Adrenal gland (tissue), 12 donors: ENCODE data around the gene CD151. TPM values are rescaled to one million over a fixed set of nuclear protein-coding genes. Genes with fewer than 3 reads are reported as not detected.

Experiments
- DNase-seq, 7 donors: peaks; one replicate each; pipeline ENCODE4 v3.0.0-alpha.2; 2019 to 2020
- H3K27ac ChIP-seq, 5 donors: fragments of 200-600 bp; sonication (generic) in 4 of 5; 1 replicate in 3 of 5; 2 replicates in 2 of 5; pipeline versions ENCODE4 v1.5.1 to v1.8.0; 2016 to 2020; ENCODE audit warnings: mild to moderate bottlenecking in 1 of 5
- H3K27me3 ChIP-seq: fragments of 200-600 bp; 2 replicates; pipeline ENCODE4 v1.8.0; 2021
- H3K36me3 ChIP-seq, 2 donors: fragments of 200-600 bp; replicated peaks in 1 of 2; 1 replicate in 1 of 2; 2 replicates in 1 of 2; pipeline versions ENCODE4 v1.5.1 to v1.8.0; 2018 to 2022
- H3K4me1 ChIP-seq, 2 donors: fragments of 200-600 bp; replicated peaks in 1 of 2; 1 replicate in 1 of 2; 2 replicates in 1 of 2; pipeline versions ENCODE4 v1.5.1 to v1.8.0; 2018 to 2021
- H3K4me3 ChIP-seq, 4 donors: fragments of 200-600 bp; sonication (generic) in 3 of 4; one replicate each; pipeline ENCODE4 v1.5.1; 2016 to 2018
- H3K9me3 ChIP-seq, 3 donors: fragments of 200-600 bp; sonication (generic) in 1 of 3; replicated peaks in 1 of 3; 1 replicate in 2 of 3; 2 replicates in 1 of 3; pipeline versions ENCODE4 v1.5.1 to v1.8.0; 2016 to 2021
- CTCF ChIP-seq, 6 experiments: fragments of 450-650 bp in 4 of 6; fragments of 200-600 bp in 2 of 6; sonication (generic) in 1 of 6; IDR thresholded peaks; 1 replicate in 5 of 6; 2 replicates in 1 of 6; pipeline versions ENCODE4 v1.5.1 to v1.8.0; 2016 to 2021; ENCODE audit warnings: antibody characterized with exemption in 6 of 6, mild to moderate bottlenecking in 2 of 6, moderate library complexity in 1 of 6
- POLR2A ChIP-seq, 2 donors: fragments of 450-650 bp; IDR thresholded peaks; one replicate each; pipeline ENCODE4 v1.6.1; 2017; ENCODE audit warnings: antibody characterized with exemption in 2 of 2, mild to moderate bottlenecking in 2 of 2, moderate library complexity in 1 of 2
- WGBS, 4 donors: extraction: QIAGEN DNeasy Blood & Tissue Kit in 2 of 4; methylation state at CpG; one replicate each; pipeline versions ENCODE4 v1.1.5 to v1.1.7; 2013 to 2017; 5-methylcytosine and 5-hydroxymethylcytosine counted together
- intact Hi-C, 2 donors: fragments of 100-400 bp; cut with DNase I; formaldehyde crosslinking; loops; one replicate each; pipeline versions ENCODE4 v1.14.1 to v1.15.0; 2022 to 2023
- polyA plus RNA-seq, 3 donors: library from polyadenylated mRNA; stranded (reverse); fragments of 200-250 nt in 2 of 3; fragments of 350-450 nt in 1 of 3; fragmentation: Illumina TruSeq in 1 of 3; extraction: RNeasy Lipid Tissue Mini Kit (QIAGEN cat#74804) in 1 of 3; gene quantifications; one replicate each; pipeline ENCODE4 v1.2.3, GENCODE V29; 2013 to 2014
- total RNA-seq, 9 donors: library from RNA; depleted of rRNA in 4 of 9; stranded (reverse); fragments of >200 nt in 4 of 9; fragments of 120-200 nt in 1 of 9; fragmentation: NEBNext Ultra II Directional in 1 of 9; extraction: Animal tissue kit (Norgen Biotek cat#: 25700) in 1 of 9; gene quantifications; one replicate each; pipeline versions ENCODE4 v1.1.0 to v1.2.4, GENCODE V29; 2013 to 2023
- donor health status: healthy with polysubstance abuse.
- donor health status: Bipolar disorder and iron deficiency.
- donor health status: DM: yes; HTN: yes; CAD: no.
- donor health status: DM: no; HTN: no; CAD: no.
- donor health status: DM: no; HTN: no; CAD: no.
- donor health status: DM: yes; HTN: yes; CAD: no.

The CD151 gene
- total and polyA plus RNA-seq, 12 donors = 111 to 387 (median 285) TPM

DNA sequence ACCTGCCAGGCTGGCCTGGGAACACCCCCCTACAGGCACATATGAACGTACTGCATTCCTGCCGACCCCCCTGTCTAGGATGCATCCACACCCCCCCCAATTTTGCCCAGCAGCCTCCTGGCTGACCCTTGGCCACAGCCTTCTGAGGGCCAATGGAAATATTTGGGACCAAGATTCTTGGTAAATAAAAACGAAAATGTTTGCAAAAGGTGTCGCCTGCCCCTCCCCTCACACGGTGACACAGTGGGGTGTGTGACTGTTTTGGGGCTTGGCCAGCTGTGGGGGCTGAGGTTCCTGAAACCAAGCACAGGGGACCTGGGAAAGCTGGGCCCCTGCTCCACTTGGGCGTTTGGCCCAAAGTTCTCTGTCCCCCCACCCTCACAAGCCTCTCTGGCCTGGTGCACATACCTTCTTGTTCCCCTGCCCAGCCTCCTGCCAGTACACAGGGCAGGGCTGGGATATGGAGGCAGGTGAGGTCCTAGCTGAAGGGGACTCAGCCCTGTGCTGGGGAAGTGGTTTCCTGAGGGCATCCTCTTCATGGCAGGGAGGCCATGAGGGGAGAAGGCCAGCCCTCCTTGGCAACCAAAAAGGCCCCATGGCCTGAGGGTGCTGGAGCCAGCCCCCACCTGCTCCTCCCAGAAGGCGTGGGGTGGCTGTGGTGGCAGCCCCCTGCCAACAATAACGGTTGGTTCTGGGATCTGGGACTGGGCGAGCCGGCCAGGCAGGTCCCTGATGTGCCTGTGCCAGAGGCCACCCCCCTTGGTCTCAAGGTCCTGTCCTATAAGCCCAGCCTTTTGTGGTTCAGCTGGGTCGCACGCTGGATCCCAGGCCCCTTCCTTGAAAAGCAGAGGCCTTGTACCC is 7.2 kb upstream of the CD151 start:
- intact Hi-C loops = no loop called here
- no peak for DNase-seq
- no peak overlapping the region for H3K27ac ChIP-seq

DNA sequence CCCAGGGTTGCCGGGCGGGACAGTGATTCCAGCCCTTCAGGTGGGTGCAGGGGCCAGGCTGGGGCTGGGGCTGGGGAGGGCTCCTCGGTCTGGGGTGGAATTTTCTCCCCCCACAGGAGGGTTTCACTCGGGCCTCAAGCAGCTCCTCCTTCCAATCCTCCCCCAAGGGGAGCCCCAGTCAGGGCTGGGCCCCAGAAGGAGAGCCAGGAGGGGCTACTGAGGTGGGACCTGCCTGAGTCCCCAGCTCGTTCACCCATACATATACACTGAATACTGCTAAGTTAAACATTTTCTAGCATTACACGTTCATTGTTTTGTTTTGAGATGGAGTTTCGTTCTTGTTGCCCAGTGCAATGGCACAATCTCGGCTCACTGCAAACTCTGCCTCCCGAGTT is 6.5 kb upstream of the CD151 start:
- intact Hi-C loops = no loop called here
- no peak for DNase-seq
- H3K27ac ChIP-seq = no peak overlapping the region
- 76 to 85% (median 83%) methylated on average over 6 to 9 of the region's 9 CpGs for WGBS, 4 donors
- no peaks in the 10 kb centered on the region for H3K27me3 ChIP-seq
- H3K9me3 ChIP-seq = no peaks in the 10 kb centered on the region
- H3K4me1 ChIP-seq = peaks cover 36 to 65% of the 10 kb centered on the region in 2 donors
- H3K4me3 ChIP-seq = peak overlapping the region in 1 of 4 donors; percentile 54
- H3K36me3 ChIP-seq = peaks cover 0 to 28% of the 10 kb centered on the region in 2 donors
- TF ChIP-seq POLR2A (IDR thresholded peaks at IDR 0.05) (no peak), CTCF (IDR thresholded peaks at IDR 0.05) (no peak)

More for the DNA sequence above, 7.2 kb upstream of the CD151 start:
- Histone ChIP-seq H3K4me1 (peaks cover 41 to 65% of the 10 kb centered on the region in 2 donors), H3K36me3 (peaks cover 0 to 28% of the 10 kb centered on the region in 2 donors), H3K27me3 (no peaks in the 10 kb centered on the region), H3K9me3 (no peaks in the 10 kb centered on the region), H3K4me3 (no peak overlapping the region)
- 61 to 76% (median 69%) methylated on average over 8 to 12 of the region's 12 CpGs for WGBS, 4 donors
- TF ChIP-seq CTCF (IDR thresholded peaks at IDR 0.05) = no peak
- no peak for TF ChIP-seq POLR2A (IDR thresholded peaks at IDR 0.05)

DNA sequence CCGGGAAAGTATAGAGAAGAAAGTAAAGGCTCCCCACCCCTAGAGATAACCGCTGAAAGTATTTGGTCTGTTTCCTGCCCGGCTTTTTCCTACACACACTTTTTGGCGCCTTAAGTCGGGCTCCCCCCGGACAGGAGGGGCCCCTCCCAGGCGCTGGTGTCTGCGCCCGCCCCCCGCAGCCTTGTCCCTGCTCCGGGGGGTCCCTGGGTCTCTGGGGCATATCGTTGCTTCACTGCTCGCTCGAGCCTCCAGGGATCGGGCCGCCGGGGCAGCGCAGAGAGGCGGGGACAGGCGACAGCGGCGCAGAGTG is 6.0 kb upstream of the CD151 start:
- no peaks in the 10 kb centered on the region for H3K9me3 ChIP-seq
- peak overlapping the region in 2 of 4 donors; percentile 26 to 54 for H3K4me3 ChIP-seq
- peaks cover 36 to 64% of the 10 kb centered on the region in 2 donors for H3K4me1 ChIP-seq
- WGBS, 4 donors = 5 to 13% (median 6%) methylated on average over 6 to 22 of the region's 22 CpGs
- intact Hi-C loops = no loop called here
- DNase-seq = no peak
- TF ChIP-seq CTCF (IDR thresholded peaks at IDR 0.05) (no peak), POLR2A (IDR thresholded peaks at IDR 0.05) (no peak)
- peaks cover 0 to 28% of the 10 kb centered on the region in 2 donors for H3K36me3 ChIP-seq
- H3K27ac ChIP-seq = peak overlapping the region in 3 of 5 donors; percentile 17 to 67 (median 48)
- H3K27me3 ChIP-seq = no peaks in the 10 kb centered on the region

- intact Hi-C loops = no loop called here
- peak overlapping the region in 2 of 4 donors; percentile 26 to 54 for H3K4me3 ChIP-seq
- H3K27ac ChIP-seq = peak overlapping the region in 4 of 5 donors; percentile 17 to 67 (median 46)
- DNase-seq = no peak
- no peaks in the 10 kb centered on the region for H3K27me3 ChIP-seq
- H3K9me3 ChIP-seq = no peaks in the 10 kb centered on the region
- no peak for TF ChIP-seq POLR2A (IDR thresholded peaks at IDR 0.05)
- no peak for TF ChIP-seq CTCF (IDR thresholded peaks at IDR 0.05)
- 3 to 33% (median 8%) methylated on average over 12 to 66 of the region's 66 CpGs for WGBS, 4 donors
- peaks cover 0 to 28% of the 10 kb centered on the region in 2 donors for H3K36me3 ChIP-seq
- peaks cover 36 to 64% of the 10 kb centered on the region in 2 donors for H3K4me1 ChIP-seq
Observed at GRCh38 chr11:827146-827896, 5.4 kb upstream of the CD151 start.
